Choroid plexus epithelial cell (primary cell): Measurements from ENCODE around the gene CDKL1.
"Not testable (repeated sequence)": the region's sequence is repeated elsewhere in the genome, so short reads cannot be mapped to it uniquely, and the experiment has no call there.

ENCODE experiments used
- DNase-seq: peaks from one replicate; pipeline ENCODE4 v3.0.0-alpha.2; 2010; ENCODE audit warnings: low read depth
- H3K4me3 ChIP-seq: 2 replicates; pipeline ENCODE4 v1.5.1; 2011; ENCODE audit warnings: low read depth, mild to moderate bottlenecking, control low read depth, low read length, moderate library complexity
- CTCF ChIP-seq: conservative IDR thresholded peaks from 2 replicates; pipeline ENCODE4 v1.5.1; 2011; ENCODE audit warnings: low read depth, mild to moderate bottlenecking, control low read depth, inconsistent platforms, low read length, moderate library complexity

Gene CDKL1

GRCh38 chr14:50364792-50365191, 31.9 kb downstream of the CDKL1 start:
- no peak overlapping the region for H3K4me3 ChIP-seq
- no peak for DNase-seq
- no peak for TF ChIP-seq CTCF

GRCh38 chr14:50363714-50364111, 33.0 kb downstream of the CDKL1 start:
- peak; percentile 36 for DNase-seq
- peak overlapping the region; percentile 20 for H3K4me3 ChIP-seq
- no peak for TF ChIP-seq CTCF

- DNase-seq, result peak; percentile 33
- peak overlapping the region; percentile 20 for H3K4me3 ChIP-seq
- no peak for TF ChIP-seq CTCF
Observed at GRCh38 chr14:50362764-50363713, 33.6 kb downstream of the CDKL1 start.

GRCh38 chr14:50361473-50362403, 34.9 kb downstream of the CDKL1 start:
- DNase-seq, H3K4me3 ChIP-seq: not testable (repeated sequence)

- no peak for TF ChIP-seq CTCF
Observed at GRCh38 chr14:50360851-50361250, 35.8 kb downstream of the CDKL1 start.

GRCh38 chr14:50360093-50360492, 36.6 kb downstream of the CDKL1 start:
- no peak for TF ChIP-seq CTCF
- H3K4me3 ChIP-seq, result no peak overlapping the region
- DNase-seq, result no peak

More at GRCh38 chr14:50360851-50361250, 35.8 kb downstream of the CDKL1 start:
- no peak overlapping the region for H3K4me3 ChIP-seq
- DNase-seq, result no peak

GRCh38 chr14:50359631-50360030, 37.0 kb downstream of the CDKL1 start:
- TF ChIP-seq CTCF, result no peak
- no peak for DNase-seq
- no peak overlapping the region for H3K4me3 ChIP-seq
